Osteoblast (primary cell): ENCODE data around the gene AMPD1. TPM values are rescaled to one million over a fixed set of nuclear protein-coding genes. Genes with fewer than 3 reads are reported as not detected.

Experiments
- DNase-seq: peaks from one replicate; pipeline ENCODE4 v3.0.0; 2011; ENCODE audit warnings: low spot score, mixed read lengths; ENCODE audit not compliant: insufficient read length; ENCODE audit errors: missing footprints
- H2AFZ ChIP-seq: 2 replicates; pipeline ENCODE4 v1.6.0; 2011; ENCODE audit warnings: mild to moderate bottlenecking, low read length
- H3K27ac ChIP-seq: 2 replicates; pipeline ENCODE4 v1.5.1; 2011; ENCODE audit warnings: mild to moderate bottlenecking, low read depth, low read length, moderate library complexity
- H3K27me3 ChIP-seq: 2 replicates; pipeline ENCODE4 v1.6.0; 2012; ENCODE audit warnings: mild to moderate bottlenecking, control low read depth, inconsistent platforms, low read length, moderate library complexity; ENCODE audit not compliant: insufficient read depth
- H3K36me3 ChIP-seq: 2 replicates; pipeline ENCODE4 v1.5.1; 2011; ENCODE audit warnings: mild to moderate bottlenecking, low read length, control low read depth, moderate library complexity; ENCODE audit not compliant: insufficient read depth
- H3K4me1 ChIP-seq: 2 replicates; pipeline ENCODE4 v1.5.1; 2011; ENCODE audit warnings: mild to moderate bottlenecking, low read length, control low read depth, moderate library complexity; ENCODE audit not compliant: insufficient read depth
- H3K4me2 ChIP-seq: 2 replicates; pipeline ENCODE4 v1.6.0; 2011; ENCODE audit warnings: mild to moderate bottlenecking, low read length; ENCODE audit not compliant: insufficient read depth
- H3K4me3 ChIP-seq: fragments of 200-600 bp; sonication (generic); 3 replicates; pipeline ENCODE4 v1.5.1; 2012; ENCODE audit warnings: mild to moderate bottlenecking, low read length, inconsistent platforms; ENCODE audit not compliant: insufficient read depth
- H3K79me2 ChIP-seq: 2 replicates; pipeline ENCODE4 v1.6.0; 2012; ENCODE audit warnings: mild to moderate bottlenecking, low read length, control low read depth, inconsistent platforms; ENCODE audit not compliant: insufficient read depth
- H3K9me3 ChIP-seq: 2 replicates; pipeline ENCODE4 v1.5.1; 2011; ENCODE audit warnings: low read depth, low read length, control low read depth
- H4K20me1 ChIP-seq: 2 replicates; pipeline ENCODE4 v1.6.0; 2012; ENCODE audit warnings: mild to moderate bottlenecking, low read length, control low read depth; ENCODE audit not compliant: insufficient read depth
- CTCF ChIP-seq: IDR thresholded peaks from 2 replicates; pipeline ENCODE4 v1.5.1; 2011; ENCODE audit warnings: mild to moderate bottlenecking, low read depth, low read length, moderate library complexity; ENCODE audit errors: extremely low read depth
- total RNA-seq: library from RNA; depleted of rRNA; stranded (reverse); fragments of >200 nt; gene quantifications from 2 replicates; pipeline ENCODE4 v1.2.3, GENCODE V29; 2012

Gene AMPD1
- total RNA-seq, 1 donor, result not detected

- Histone ChIP-seq H3K4me3 (no peak overlapping the region), H2AFZ (no peak overlapping the region), H3K4me2 (no peak overlapping the region), H3K36me3 (peaks cover 81% of the 10 kb centered on the region), H3K4me1 (peaks cover 2% of the 10 kb centered on the region), H3K27me3 (no peaks in the 10 kb centered on the region), H3K27ac (no peak overlapping the region), H3K79me2 (peaks cover 34% of the 10 kb centered on the region), H4K20me1 (no peaks in the 10 kb centered on the region), H3K9me3 (no peaks in the 10 kb centered on the region)
- no peak for TF ChIP-seq CTCF
- no peak for DNase-seq
These were observed 15.0 kb upstream of the AMPD1 start for GRCh38 chr1:114710360-114710759.

GRCh38 chr1:114707604-114708003 lies 12.3 kb upstream of the AMPD1 start:
- Histone ChIP-seq H3K4me3 (no peak overlapping the region), H2AFZ (no peak overlapping the region), H3K4me2 (no peak overlapping the region), H3K9me3 (no peaks in the 10 kb centered on the region), H3K36me3 (peaks cover 60% of the 10 kb centered on the region), H3K79me2 (peaks cover 11% of the 10 kb centered on the region), H3K27ac (no peak overlapping the region), H3K4me1 (no peaks in the 10 kb centered on the region), H4K20me1 (no peaks in the 10 kb centered on the region), H3K27me3 (no peaks in the 10 kb centered on the region)
- TF ChIP-seq CTCF, result no peak
- DNase-seq, result no peak

GRCh38 chr1:114703242-114703641 lies 7.9 kb upstream of the AMPD1 start:
- Histone ChIP-seq H3K36me3 (peaks cover 25% of the 10 kb centered on the region), H3K27me3 (no peaks in the 10 kb centered on the region), H3K4me2 (no peak overlapping the region), H3K9me3 (no peaks in the 10 kb centered on the region), H3K4me1 (no peaks in the 10 kb centered on the region), H3K4me3 (no peak overlapping the region), H2AFZ (no peak overlapping the region), H3K27ac (no peak overlapping the region), H4K20me1 (no peaks in the 10 kb centered on the region), H3K79me2 (no peaks in the 10 kb centered on the region)
- no peak for TF ChIP-seq CTCF
- DNase-seq, result no peak

- Histone ChIP-seq H3K36me3 (peaks cover 19% of the 10 kb centered on the region), H3K27ac (no peak overlapping the region), H3K4me2 (no peak overlapping the region), H3K79me2 (no peaks in the 10 kb centered on the region), H3K4me3 (no peak overlapping the region), H4K20me1 (no peaks in the 10 kb centered on the region), H3K4me1 (no peaks in the 10 kb centered on the region), H3K9me3 (no peaks in the 10 kb centered on the region), H2AFZ (no peak overlapping the region), H3K27me3 (no peaks in the 10 kb centered on the region)
- no peak for DNase-seq
- TF ChIP-seq CTCF, result no peak
These were observed 7.4 kb upstream of the AMPD1 start for GRCh38 chr1:114702737-114703136.
